GM18505 (cell line): ENCODE results near the gene KRT36.

Source experiments
- ATAC-seq: cut with Tn5 transposase; IDR thresholded peaks from one replicate; pipeline ENCODE4 v1.9.1; 2021; ENCODE audit not compliant: unreplicated experiment
- POLR2A ChIP-seq: IDR thresholded peaks from 4 replicates; pipeline ENCODE4 v1.6.1; 2011; ENCODE audit warnings: borderline replicate concordance; ENCODE audit not compliant: insufficient read depth, insufficient read length; ENCODE audit errors: extremely low read depth

KRT36 gene

DNA sequence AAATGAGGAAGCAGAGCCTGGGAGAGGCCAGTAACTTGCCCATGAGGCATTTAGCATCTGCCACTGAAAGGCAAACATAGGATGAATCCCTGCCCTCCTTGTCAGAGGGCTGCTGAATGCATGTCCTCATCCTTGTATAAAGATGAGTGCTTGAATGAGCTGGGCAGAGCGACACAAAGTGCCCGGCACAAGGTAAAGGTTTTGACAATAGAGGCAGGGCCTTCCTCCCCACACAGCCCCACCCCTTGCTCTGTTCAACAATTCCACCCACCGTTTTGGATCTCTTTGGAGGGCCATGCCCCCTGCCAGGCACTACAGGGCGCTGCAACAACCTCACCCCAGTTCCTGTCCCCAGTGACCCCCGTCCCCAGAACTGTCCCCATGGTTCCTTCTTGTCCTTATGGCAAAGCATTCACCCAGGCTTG, 39.8 kb upstream of the KRT36 start:
- TF ChIP-seq POLR2A: no peak
- ATAC-seq: no peak

GRCh38 chr17:41528959-41529353, 39.2 kb upstream of the KRT36 start:
- TF ChIP-seq POLR2A: no peak
- ATAC-seq: no peak

GRCh38 chr17:41527063-41528023, 37.6 kb upstream of the KRT36 start:
- no peak for TF ChIP-seq POLR2A
- ATAC-seq: no peak

DNA sequence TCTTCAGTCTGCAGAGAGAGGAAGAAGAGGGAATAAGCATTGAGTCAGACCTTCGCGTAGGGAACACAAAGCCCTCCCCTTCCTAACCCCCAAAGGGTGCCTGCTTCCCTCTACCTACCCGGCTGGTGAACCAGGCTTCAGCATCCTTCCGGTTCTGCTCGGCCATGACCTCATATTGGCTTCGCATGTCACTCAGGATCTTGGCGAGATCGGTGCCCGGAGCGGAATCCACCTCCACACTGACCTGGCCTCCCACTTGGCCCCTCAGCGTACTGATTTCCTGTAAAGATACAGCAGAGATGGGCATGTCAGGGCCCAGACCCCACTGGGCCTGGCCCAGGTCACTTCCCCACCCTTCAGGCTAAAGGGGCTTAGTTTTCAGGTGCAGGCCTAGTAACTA, 34.6 kb upstream of the KRT36 start:
- no peak for TF ChIP-seq POLR2A
- ATAC-seq: no peak

DNA sequence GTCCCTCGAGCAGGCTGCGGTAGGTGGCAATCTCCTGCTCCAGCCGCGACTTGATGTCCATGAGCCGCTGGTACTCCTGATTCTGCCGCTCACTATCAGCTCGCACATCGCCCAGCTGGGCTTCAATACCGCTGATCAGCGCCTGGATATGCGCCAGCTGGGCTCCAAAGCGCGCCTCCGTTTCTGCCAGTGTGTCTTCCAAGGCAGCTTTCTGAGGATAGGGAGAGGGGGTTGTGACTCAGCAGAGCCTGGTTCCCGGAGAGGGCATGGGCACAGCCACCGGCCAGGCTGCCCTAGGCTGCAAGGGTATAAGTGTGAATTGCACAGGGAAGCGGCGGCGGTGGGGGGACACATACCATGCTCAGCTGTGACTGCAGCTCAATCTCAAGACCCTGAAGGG, 34.1 kb upstream of the KRT36 start:
- TF ChIP-seq POLR2A: no peak
- no peak for ATAC-seq

DNA sequence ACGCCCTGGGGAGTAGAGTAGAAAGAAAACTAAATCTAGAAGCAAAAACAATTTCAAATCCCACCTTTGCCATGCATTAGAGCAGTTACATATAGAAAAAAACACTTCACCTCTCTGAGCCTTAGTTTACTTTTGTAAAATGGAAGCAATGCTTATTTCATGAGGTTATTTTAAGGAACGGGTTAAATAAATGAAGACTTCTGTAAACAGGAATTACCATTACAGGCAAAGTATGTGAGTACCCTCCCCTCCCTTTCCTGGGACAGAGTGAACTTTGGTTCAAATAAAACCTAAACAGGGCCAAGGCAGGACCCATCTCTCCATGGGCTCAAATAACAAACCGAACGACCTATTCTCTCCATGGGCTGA, 33.5 kb upstream of the KRT36 start:
- ATAC-seq: no peak
- no peak for TF ChIP-seq POLR2A

DNA sequence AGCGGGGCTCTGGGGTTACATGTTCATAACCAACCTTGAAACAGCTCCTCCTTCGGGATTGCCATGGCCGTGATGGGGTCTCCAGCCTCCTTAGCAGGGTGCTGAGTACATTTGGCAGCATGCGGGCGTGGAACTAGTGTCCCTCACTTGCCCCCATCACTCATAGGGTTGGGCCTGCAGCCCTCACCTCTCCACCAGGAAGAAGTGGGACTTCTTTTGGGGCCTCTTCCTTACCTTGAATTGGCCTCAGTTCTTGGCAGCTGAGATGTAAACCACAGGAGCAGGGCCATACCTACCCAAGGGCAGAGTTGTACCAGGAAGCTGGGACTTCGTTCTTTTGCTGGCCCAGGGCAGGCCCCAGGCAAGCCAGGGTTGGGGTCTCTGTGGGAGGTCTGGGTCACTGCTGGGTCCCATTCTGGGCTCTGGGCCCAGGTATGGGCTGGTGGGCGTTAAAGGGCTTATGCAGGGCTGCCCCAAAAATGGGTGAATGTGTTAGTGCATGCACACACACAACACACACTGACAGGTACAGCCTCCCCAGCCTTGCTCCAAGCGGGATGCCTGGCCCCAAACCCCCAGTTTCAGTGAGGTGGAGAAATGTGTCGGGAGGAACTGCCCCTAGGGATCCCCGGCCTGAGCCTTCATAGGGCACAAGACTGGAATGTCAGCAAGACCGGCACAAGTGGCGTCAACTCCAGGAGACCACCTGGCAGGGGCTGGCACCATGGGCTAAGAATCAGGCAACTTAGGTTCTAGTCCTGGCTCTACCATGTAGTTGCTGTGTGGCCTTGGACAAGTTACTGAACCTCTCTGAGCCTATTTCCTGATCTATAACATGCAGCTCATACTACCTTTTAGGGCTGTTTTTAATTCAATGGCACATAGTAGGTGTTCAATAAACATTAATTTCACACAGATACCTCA, 32.9 kb upstream of the KRT36 start:
- ATAC-seq: no peak
- no peak for TF ChIP-seq POLR2A

GRCh38 chr17:41521574-41522261, 32.0 kb upstream of the KRT36 start:
- TF ChIP-seq POLR2A: no peak
- ATAC-seq: no peak

DNA sequence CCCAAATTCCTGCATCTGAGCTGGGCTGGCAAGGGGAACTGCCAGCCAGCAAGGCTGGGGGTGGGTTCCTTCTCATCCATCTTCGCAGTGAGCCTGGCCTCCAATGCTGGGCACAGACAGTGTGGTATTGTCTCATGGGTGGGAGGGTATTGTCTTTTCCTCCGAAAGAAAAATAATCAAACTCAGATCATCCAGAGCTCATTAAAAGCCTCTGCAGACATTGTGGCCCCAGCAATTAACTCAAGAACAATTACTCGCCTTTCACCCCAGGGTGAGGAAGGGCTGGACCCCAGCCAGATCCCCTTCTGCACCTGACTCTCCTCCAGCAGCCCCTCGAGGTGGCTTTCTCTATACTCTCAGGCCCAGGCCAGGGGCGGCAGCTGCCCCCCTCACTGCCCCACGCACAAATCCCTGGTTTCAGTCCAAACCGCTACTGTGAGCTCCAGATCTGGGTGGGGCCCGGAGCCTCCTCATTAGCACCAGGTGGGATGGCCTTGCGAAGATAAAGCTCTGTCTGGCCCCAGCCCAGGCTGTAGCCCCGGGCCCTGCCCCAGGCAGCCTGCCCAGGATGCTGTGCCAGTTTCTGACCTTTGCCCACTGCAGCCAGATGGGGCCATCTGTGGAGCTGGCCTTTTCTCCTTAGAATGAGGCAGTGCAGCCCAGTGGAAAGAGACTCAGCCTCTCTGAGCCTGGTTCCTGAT, 31.3 kb upstream of the KRT36 start:
- no peak for ATAC-seq
- no peak for TF ChIP-seq POLR2A

- TF ChIP-seq POLR2A: no peak
- ATAC-seq: no peak
Observed at GRCh38 chr17:41519501-41520224, 30.0 kb upstream of the KRT36 start.

GRCh38 chr17:41518789-41519449, 29.2 kb upstream of the KRT36 start, which contains the start of gene KRT15:
Gene KRT15, minus strand, starts transcription at chr17:41518890. Its CDS starts 63 bp downstream, at chr17:41518827.
- no peak for TF ChIP-seq POLR2A
- ATAC-seq: no peak

DNA sequence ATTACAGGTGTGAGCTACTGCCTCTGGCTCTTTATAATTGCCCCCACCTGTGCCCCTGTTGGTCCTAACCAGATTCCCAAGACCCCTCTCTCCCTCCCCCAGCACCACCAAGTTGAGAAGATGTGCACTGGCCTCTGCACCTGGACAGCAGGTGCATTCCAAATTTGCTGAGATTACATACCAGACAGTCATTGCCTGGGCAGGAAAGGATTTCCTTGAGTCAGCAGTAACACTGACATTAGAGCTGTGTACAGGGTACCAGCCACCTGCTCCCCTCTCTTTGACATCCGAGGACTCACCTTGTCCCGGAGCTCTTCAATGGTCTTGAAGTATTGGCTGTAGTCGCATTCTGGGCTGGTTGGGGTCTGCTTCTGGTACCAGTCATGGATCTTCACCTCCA, 28.3 kb upstream of the KRT36 start:
- no peak for TF ChIP-seq POLR2A

GRCh38 chr17:41516830-41517283, 27.1 kb upstream of the KRT36 start:
- TF ChIP-seq POLR2A: no peak
- ATAC-seq: no peak

More for the DNA sequence above, 28.3 kb upstream of the KRT36 start:
- ATAC-seq: no peak
